Peyer's patch (tissue), 4 donors: ENCODE data around the gene SRSF9. TPM values are rescaled to one million over a fixed set of nuclear protein-coding genes. Genes with fewer than 3 reads are reported as not detected.
A peak's percentile ranks its signal among the peaks of the same experiment; 100 is the strongest.
"Not testable (repeated sequence)": the region's sequence is repeated elsewhere in the genome, so short reads cannot be mapped to it uniquely, and the experiment has no call there.

Experiments
- DNase-seq, 3 donors: peaks; one replicate each; pipeline ENCODE4 v3.0.0-alpha.2; 2017 to 2019
- H3K27ac ChIP-seq, 4 donors: fragments of 200-600 bp; sonication (generic); one replicate each; pipeline ENCODE4 v1.5.1; 2016 to 2019
- H3K27me3 ChIP-seq, 2 donors: fragments of 200-600 bp; sonication (generic); one replicate each; pipeline ENCODE4 v1.5.1; 2019
- H3K36me3 ChIP-seq, 3 donors: fragments of 200-600 bp; sonication (generic); one replicate each; pipeline ENCODE4 v1.5.1; 2016 to 2019
- H3K4me1 ChIP-seq, 4 donors: fragments of 200-600 bp; sonication (generic); one replicate each; pipeline ENCODE4 v1.5.1; 2016 to 2019
- H3K4me3 ChIP-seq, 4 donors: fragments of 200-600 bp; sonication (generic); 1 replicate in 3 of 4; 2 replicates in 1 of 4; pipeline ENCODE4 v1.5.1; 2016 to 2019; ENCODE audit warnings: mild to moderate bottlenecking in 1 of 4
- H3K9me3 ChIP-seq, 4 donors: fragments of 200-600 bp; sonication (generic); one replicate each; pipeline ENCODE4 v1.5.1; 2016 to 2019; ENCODE audit warnings: mild to moderate bottlenecking in 1 of 4
- POLR2A ChIP-seq, 2 donors: fragments of 450-650 bp; IDR thresholded peaks; one replicate each; pipeline ENCODE4 v1.5.1; 2017; ENCODE audit warnings: antibody characterized with exemption in 2 of 2, mild to moderate bottlenecking in 2 of 2, moderate library complexity in 2 of 2
- total RNA-seq, 4 donors: library from RNA; depleted of rRNA; stranded (reverse); fragments of >200 nt; gene quantifications; one replicate each; pipeline ENCODE4 v1.1.0, GENCODE V29; 2016
- TF ChIP-seq, protein P1 (sequence below), 6 experiments: fragments of 450-650 bp in 4 of 6; fragments of 200-600 bp in 2 of 6; sonication (generic) in 1 of 6; IDR thresholded peaks; one replicate each; pipeline ENCODE4 v1.5.1; 2017 to 2019; ENCODE audit warnings: antibody characterized with exemption in 6 of 6, mild to moderate bottlenecking in 3 of 6, moderate library complexity in 1 of 6

SRSF9 gene
- total RNA-seq, 4 donors from 2014 or later = 59.9 to 144 (median 78.1) TPM

DNA sequence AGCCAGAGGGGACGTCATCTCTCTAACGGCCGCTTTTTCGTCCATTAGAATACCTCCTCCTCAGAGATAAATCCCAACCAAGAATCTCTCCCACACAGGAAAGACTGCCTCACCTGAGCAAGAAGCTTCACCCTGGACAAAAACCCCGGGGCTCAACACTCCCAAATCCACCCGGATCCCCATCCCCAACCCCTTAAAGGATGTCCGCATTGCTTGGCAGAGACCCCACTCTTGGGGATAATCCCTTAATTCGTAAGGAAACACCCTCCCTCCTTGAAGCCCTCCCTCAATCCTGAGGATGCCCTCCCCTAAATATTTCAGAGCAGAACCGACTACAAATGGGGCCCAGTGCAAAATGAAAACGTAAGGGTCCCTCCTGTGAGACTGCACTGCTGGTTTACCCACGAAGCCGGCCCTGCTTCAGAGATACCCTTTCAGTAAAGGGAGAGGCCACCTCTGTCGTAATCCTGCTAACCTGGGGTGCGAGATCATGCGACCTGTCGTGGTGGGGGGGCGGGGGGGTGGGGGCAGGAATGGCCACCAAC, 25.7 kb upstream of the SRSF9 start:
- peak in 1 of 3 donors; percentile 48 for DNase-seq
- H3K27ac ChIP-seq = peak overlapping the region; percentile 84 to 88 (median 88)
- no peaks in the 10 kb centered on the region for H3K27me3 ChIP-seq
- H3K9me3 ChIP-seq = no peaks in the 10 kb centered on the region
- peaks cover 0 to 17% (median 0%) of the 10 kb centered on the region in 3 donors for H3K36me3 ChIP-seq
- H3K4me3 ChIP-seq = peak overlapping the region; percentile 70 to 95 (median 90)
- peaks cover 0 to 15% (median 7%) of the 10 kb centered on the region in 4 donors for H3K4me1 ChIP-seq
- TF ChIP-seq, protein P1, sequence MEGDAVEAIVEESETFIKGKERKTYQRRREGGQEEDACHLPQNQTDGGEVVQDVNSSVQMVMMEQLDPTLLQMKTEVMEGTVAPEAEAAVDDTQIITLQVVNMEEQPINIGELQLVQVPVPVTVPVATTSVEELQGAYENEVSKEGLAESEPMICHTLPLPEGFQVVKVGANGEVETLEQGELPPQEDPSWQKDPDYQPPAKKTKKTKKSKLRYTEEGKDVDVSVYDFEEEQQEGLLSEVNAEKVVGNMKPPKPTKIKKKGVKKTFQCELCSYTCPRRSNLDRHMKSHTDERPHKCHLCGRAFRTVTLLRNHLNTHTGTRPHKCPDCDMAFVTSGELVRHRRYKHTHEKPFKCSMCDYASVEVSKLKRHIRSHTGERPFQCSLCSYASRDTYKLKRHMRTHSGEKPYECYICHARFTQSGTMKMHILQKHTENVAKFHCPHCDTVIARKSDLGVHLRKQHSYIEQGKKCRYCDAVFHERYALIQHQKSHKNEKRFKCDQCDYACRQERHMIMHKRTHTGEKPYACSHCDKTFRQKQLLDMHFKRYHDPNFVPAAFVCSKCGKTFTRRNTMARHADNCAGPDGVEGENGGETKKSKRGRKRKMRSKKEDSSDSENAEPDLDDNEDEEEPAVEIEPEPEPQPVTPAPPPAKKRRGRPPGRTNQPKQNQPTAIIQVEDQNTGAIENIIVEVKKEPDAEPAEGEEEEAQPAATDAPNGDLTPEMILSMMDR (IDR thresholded peaks at IDR 0.05) = no peak
- no peak for TF ChIP-seq POLR2A (IDR thresholded peaks at IDR 0.05)

DNA sequence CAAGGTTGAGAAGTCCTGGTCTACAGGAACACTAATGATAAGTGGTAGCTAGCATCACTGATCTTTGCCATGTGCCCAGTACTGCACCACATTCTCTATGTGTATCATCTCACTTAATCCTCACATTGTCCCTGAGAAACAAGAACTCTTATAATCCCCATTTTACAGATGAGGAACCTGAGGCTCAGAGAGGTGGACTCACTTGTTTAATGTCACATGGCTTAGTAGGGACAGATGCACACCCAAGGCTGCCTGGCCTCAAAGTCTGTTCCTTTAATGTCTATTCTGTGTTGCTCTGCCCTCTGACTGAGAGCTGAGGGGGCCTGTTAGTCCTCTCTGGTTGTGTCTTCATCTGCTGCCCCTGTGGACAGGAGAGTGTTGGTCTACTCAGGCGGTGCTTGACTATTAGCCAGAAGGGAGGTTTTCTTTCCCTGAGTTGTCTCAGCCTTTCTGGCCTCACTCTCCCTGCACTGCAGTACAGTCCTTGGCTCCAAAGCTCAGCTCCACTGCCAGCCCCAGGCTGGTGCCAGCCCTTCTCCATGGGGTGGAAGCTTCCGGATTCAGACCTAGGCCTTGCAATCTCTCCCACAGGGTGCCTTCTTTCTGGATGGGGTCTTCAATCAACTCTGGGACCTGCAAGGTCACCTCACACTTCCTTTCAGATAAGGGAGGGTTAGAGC, 21.4 kb upstream of the SRSF9 start:
- Histone ChIP-seq H3K4me3 (no peak overlapping the region), H3K27me3 (no peaks in the 10 kb centered on the region), H3K4me1 (peaks cover 0 to 5% (median 0%) of the 10 kb centered on the region in 4 donors), H3K9me3 (no peaks in the 10 kb centered on the region), H3K36me3 (no peaks in the 10 kb centered on the region), H3K27ac (no peak overlapping the region)
- no peak for TF ChIP-seq POLR2A (IDR thresholded peaks at IDR 0.05)
- TF ChIP-seq, protein P1 (IDR thresholded peaks at IDR 0.05) = no peak
- no peak for DNase-seq

DNA sequence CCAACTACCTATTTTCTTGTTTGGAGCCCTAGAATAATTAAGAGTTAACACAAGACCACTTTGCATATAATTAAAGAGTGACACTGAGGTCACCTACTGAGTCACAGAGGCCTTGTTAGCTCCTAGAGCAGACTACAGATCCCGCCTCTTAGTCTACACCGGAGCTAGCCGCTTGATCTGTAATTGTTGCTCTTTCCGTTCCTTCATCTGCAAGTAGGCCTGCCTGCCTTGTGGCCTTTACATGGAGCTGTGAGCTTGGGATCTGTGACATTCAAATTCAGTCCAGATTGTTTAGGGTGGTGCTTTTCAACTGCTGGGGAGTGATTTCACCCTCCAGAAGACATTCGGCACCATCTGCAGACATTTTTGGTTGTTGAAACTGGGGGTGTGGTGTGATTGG, 20.8 kb upstream of the SRSF9 start:
- TF ChIP-seq POLR2A (IDR thresholded peaks at IDR 0.05) = no peak
- TF ChIP-seq, protein P1 (IDR thresholded peaks at IDR 0.05) = no peak
- no peak overlapping the region for H3K4me3 ChIP-seq
- no peaks in the 10 kb centered on the region for H3K9me3 ChIP-seq
- no peaks in the 10 kb centered on the region for H3K27me3 ChIP-seq
- no peak for DNase-seq
- no peaks in the 10 kb centered on the region for H3K36me3 ChIP-seq
- peaks cover 0 to 4% (median 0%) of the 10 kb centered on the region in 4 donors for H3K4me1 ChIP-seq
- H3K27ac ChIP-seq = no peak overlapping the region

DNA sequence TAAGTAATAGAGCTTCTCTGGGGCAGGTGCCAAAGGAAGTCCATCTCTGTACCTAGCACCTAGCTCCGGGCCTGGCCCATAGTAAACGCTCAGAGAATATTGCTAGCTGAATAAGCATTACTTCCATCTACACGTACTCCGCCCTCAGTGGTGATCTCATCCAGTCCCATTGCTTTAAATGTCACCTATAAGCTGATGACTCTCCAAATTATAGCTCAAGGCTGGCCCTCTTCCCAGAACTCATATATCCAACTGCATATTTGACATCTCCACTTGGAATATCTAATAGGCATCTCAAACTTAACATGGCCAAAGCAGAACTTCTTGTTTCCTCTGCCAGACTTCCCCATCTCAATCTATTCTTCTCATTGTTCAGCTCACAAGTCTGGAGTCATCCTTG, 19.5 kb upstream of the SRSF9 start:
- no peaks in the 10 kb centered on the region for H3K9me3 ChIP-seq
- H3K4me1 ChIP-seq = no peaks in the 10 kb centered on the region
- DNase-seq = peak in 1 of 3 donors; percentile 48
- H3K27me3 ChIP-seq = no peaks in the 10 kb centered on the region
- TF ChIP-seq POLR2A (IDR thresholded peaks at IDR 0.05) = no peak
- TF ChIP-seq, protein P1 (IDR thresholded peaks at IDR 0.05) = no peak
- no peak overlapping the region for H3K4me3 ChIP-seq
- H3K27ac ChIP-seq = no peak overlapping the region
- no peaks in the 10 kb centered on the region for H3K36me3 ChIP-seq

DNA sequence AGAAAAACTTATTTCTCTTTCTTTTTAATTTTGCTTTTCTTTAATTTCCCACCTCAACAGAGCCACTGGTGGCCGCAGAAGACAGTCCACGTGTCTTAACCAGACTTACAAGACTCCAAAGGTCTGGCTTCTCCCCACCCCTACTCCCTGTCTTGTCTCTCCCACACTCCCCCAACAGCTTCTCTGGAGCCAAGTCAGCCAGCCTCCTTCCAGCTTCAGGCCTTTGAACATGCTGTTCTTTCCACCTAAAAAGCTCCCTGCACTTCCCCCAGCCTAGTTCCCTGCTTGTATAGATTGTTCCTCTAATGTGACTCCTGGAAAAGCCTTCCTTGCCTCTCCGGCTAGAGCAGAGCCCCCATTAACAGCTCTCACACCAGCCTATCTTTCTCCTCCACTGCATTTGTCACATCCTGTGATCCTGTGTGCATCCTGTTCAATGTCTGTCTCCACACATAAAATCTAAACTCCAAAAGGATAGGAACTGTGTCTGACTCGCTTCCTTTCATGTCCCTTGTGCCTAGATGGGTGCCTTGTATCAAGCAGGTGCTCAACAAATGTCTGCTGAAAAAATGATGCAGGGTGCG, 18.6 kb upstream of the SRSF9 start:
- H3K4me3 ChIP-seq = no peak overlapping the region

DNA sequence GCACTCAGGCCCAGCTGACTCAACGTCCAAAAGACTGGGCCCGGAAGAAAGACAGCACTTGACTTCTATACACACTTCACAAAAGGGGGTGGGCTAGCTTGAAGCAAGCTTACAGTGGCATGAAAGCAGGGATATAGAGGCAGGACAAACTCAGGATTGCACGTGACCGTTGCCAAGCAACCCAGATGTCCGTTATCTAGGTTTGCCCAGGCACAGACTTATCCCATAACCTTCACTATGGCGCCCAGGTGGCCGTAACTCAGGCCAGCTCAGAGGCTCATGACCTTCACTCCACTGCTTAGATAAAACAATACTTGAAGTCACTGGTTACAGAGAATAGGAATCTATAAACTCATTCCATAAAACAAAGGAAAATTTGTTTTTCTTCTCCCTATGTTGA, 18.0 kb upstream of the SRSF9 start:
- H3K4me1 ChIP-seq, DNase-seq, H3K27me3 ChIP-seq, H3K9me3 ChIP-seq, H3K4me3 ChIP-seq, H3K36me3 ChIP-seq, H3K27ac ChIP-seq: not testable (repeated sequence)

More for the DNA sequence above, 18.6 kb upstream of the SRSF9 start:
- Histone ChIP-seq H3K27ac (no peak overlapping the region), H3K27me3 (no peaks in the 10 kb centered on the region), H3K9me3 (no peaks in the 10 kb centered on the region), H3K36me3 (no peaks in the 10 kb centered on the region), H3K4me1 (no peaks in the 10 kb centered on the region)
- TF ChIP-seq POLR2A (IDR thresholded peaks at IDR 0.05) = no peak
- TF ChIP-seq, protein P1 (IDR thresholded peaks at IDR 0.05) = no peak
- no peak for DNase-seq
